Measurements from ENCODE around the gene NSUN2. TPM values are rescaled to one million over a fixed set of nuclear protein-coding genes. Genes with fewer than 3 reads are reported as not detected.

NSUN2 gene
- total RNA-seq, 4 donors from 2014 or later = 38.5 to 100 (median 40.4) TPM

GRCh38 chr5:6584101-6584645 is 48.7 kb downstream of the NSUN2 start:
- ATAC-seq (ENCODE audit: low FRiP score) (no peak), DNase-seq (ENCODE audit: low spot score) (no peak)
- no peak for TF ChIP-seq CTCF (IDR thresholded peaks at IDR 0.05)

- TF ChIP-seq CTCF (IDR thresholded peaks at IDR 0.05) = no peak
- ATAC-seq (ENCODE audit: low FRiP score) (peak; percentile 94), DNase-seq (ENCODE audit: low spot score) (no peak)
Measured at GRCh38 chr5:6583049-6583880, 49.6 kb downstream of the NSUN2 start.

- ATAC-seq (ENCODE audit: low FRiP score) (peak; percentile 53), DNase-seq (ENCODE audit: low spot score) (no peak)
- no peak for TF ChIP-seq CTCF (IDR thresholded peaks at IDR 0.05)
Measured at GRCh38 chr5:6582507-6583048, 50.3 kb downstream of the NSUN2 start.

- no peak for TF ChIP-seq CTCF (IDR thresholded peaks at IDR 0.05)
Measured at GRCh38 chr5:6581559-6582426, 51.1 kb downstream of the NSUN2 start.

GRCh38 chr5:6581090-6581489 is 51.8 kb downstream of the NSUN2 start:
- TF ChIP-seq CTCF (IDR thresholded peaks at IDR 0.05) = no peak
- no peak for DNase-seq (ENCODE audit: low spot score)
- ATAC-seq (ENCODE audit: low FRiP score) = no peak

More at GRCh38 chr5:6581559-6582426, 51.1 kb downstream of the NSUN2 start:
- no peak for ATAC-seq (ENCODE audit: low FRiP score)
- DNase-seq (ENCODE audit: low spot score) = no peak

- no peak for DNase-seq (ENCODE audit: low spot score)
- ATAC-seq (ENCODE audit: low FRiP score) = no peak
- TF ChIP-seq CTCF (IDR thresholded peaks at IDR 0.05) = no peak
Measured at GRCh38 chr5:6579535-6579934, 53.3 kb downstream of the NSUN2 start.
